ENCODE measurements around the gene SERINC2. TPM values are rescaled to one million over a fixed set of nuclear protein-coding genes. Genes with fewer than 3 reads are reported as not detected.
A peak's percentile ranks its signal among the peaks of the same experiment; 100 is the strongest.

SERINC2 gene
- total RNA-seq, 1 donor from 2014 or later = 17.4 TPM

DNA sequence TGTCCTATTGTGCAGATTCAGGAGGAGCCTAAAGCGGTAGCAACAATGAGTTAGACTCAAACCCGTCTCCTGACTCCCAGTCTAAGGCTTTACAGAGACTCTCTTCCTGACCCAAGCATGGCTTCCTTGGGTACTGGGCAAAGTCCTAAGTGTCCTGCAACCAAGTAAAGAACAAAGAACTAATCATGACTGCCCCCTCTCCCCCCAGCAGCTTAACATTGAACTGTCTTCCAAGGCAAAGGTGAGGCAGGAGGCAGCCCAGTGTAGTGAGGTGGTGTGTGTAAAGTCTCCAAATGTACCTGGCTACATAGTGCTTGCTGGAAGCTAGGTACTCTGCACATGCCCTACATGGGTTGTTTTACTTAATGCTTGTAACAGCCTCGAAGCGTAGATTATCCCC lies 42.4 kb upstream of the SERINC2 start:
- TF ChIP-seq POLR2A (IDR thresholded peaks at IDR 0.05) (no peak), POLR2AphosphoS5 (IDR thresholded peaks at IDR 0.05; ENCODE audit: insufficient read depth in 1 of 2, low read depth in 1 of 2) (no peak)
- TF ChIP-seq, protein P1, sequence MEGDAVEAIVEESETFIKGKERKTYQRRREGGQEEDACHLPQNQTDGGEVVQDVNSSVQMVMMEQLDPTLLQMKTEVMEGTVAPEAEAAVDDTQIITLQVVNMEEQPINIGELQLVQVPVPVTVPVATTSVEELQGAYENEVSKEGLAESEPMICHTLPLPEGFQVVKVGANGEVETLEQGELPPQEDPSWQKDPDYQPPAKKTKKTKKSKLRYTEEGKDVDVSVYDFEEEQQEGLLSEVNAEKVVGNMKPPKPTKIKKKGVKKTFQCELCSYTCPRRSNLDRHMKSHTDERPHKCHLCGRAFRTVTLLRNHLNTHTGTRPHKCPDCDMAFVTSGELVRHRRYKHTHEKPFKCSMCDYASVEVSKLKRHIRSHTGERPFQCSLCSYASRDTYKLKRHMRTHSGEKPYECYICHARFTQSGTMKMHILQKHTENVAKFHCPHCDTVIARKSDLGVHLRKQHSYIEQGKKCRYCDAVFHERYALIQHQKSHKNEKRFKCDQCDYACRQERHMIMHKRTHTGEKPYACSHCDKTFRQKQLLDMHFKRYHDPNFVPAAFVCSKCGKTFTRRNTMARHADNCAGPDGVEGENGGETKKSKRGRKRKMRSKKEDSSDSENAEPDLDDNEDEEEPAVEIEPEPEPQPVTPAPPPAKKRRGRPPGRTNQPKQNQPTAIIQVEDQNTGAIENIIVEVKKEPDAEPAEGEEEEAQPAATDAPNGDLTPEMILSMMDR (IDR thresholded peaks at IDR 0.05) = no peak
- Histone ChIP-seq H3K36me3 (peaks cover 0 to 15% of the 10 kb centered on the region in 2 donors), H3K4me3 (no peak overlapping the region), H3K4me1 (peaks cover 53% of the 10 kb centered on the region), H3K9me3 (no peaks in the 10 kb centered on the region), H3K27ac (no peak overlapping the region), H3K27me3 (no peaks in the 10 kb centered on the region)
- no peak for DNase-seq (ENCODE audit: extremely low spot score in 2 of 2)
- intact Hi-C loops (cut with DNase I) = no loop called here

DNA sequence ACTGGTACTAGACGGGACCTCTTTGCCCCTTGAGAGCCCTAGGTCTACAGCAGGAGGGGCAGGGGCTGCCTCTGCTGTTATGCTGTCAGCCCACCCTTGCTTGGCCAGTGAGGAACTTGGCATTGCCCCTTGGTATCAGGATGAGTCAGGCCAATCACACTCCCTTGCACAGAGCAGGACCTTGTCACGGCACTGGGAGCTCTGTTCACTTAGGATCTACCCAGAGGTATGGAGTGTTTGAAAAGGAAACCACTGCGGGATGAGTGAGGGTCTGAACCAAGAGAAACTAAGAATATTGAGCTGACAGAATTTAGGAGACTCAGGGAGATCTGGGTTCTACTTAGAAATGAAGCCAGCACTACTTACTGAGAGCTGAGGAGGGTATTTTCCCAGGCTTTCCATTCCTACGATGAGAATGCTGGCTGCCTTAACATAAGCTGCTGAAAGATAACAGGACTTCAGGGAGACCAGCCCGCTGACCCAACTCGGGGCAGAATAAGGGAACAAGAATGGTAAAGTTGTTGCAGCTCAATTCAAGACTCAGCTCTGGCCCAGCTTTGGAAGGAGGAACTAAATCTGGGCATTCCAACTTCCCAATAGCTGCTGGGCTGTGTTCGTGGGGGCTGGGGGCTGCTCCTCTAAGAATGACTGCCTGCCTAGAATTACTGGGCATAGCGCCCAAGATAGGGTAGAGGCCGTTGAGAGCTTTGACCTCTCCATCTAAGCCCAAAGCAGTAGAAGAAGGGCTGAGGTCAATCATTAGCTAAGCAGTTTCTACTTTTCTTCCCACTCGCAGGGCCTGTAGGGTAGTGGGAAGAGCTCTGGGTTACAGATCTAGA lies 41.7 kb upstream of the SERINC2 start:
- peaks cover 53% of the 10 kb centered on the region for H3K4me1 ChIP-seq
- intact Hi-C loops (cut with DNase I) = no loop called here
- no peaks in the 10 kb centered on the region for H3K27me3 ChIP-seq
- H3K27ac ChIP-seq = peak overlapping the region; percentile 91
- peak overlapping the region in 1 of 2 donors; percentile 47 for H3K4me3 ChIP-seq
- DNase-seq (ENCODE audit: extremely low spot score in 2 of 2) = no peak
- H3K9me3 ChIP-seq = no peaks in the 10 kb centered on the region
- TF ChIP-seq, protein P1 (IDR thresholded peaks at IDR 0.05) = no peak
- TF ChIP-seq POLR2AphosphoS5 (IDR thresholded peaks at IDR 0.05; ENCODE audit: insufficient read depth in 1 of 2, low read depth in 1 of 2) (no peak), POLR2A (IDR thresholded peaks at IDR 0.05) (no peak)
- H3K36me3 ChIP-seq = peaks cover 0 to 12% of the 10 kb centered on the region in 2 donors

DNA sequence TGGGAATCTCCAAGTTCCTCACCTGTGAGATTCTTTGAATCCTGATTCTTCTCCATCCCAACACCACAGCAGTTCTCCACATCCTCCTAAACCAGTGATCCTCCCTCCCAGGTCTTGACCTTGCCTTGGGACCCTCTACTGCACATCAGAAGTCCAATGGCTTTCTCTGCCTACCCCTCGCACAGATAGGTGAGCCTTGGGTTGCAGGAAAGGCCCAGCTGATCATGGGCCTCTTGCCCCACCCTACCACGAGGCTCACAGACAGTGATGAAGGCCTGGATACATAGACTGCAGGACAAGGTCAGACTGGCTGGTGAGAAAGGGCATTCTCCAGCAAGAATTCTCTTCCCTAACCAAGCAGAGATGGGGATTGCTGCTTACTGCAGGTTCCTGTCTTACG lies 41.0 kb upstream of the SERINC2 start:
- Histone ChIP-seq H3K4me3 (peak overlapping the region; percentile 47 to 66), H3K9me3 (no peaks in the 10 kb centered on the region), H3K27me3 (no peaks in the 10 kb centered on the region), H3K36me3 (peaks cover 0 to 9% of the 10 kb centered on the region in 2 donors), H3K27ac (peak overlapping the region; percentile 91), H3K4me1 (peaks cover 53% of the 10 kb centered on the region)
- TF ChIP-seq POLR2AphosphoS5 (IDR thresholded peaks at IDR 0.05; ENCODE audit: insufficient read depth in 1 of 2, low read depth in 1 of 2) (no peak), POLR2A (IDR thresholded peaks at IDR 0.05) (no peak)
- TF ChIP-seq, protein P1 (IDR thresholded peaks at IDR 0.05) = no peak
- DNase-seq (ENCODE audit: extremely low spot score in 2 of 2) = no peak
- intact Hi-C loops (cut with DNase I) = no loop called here

DNA sequence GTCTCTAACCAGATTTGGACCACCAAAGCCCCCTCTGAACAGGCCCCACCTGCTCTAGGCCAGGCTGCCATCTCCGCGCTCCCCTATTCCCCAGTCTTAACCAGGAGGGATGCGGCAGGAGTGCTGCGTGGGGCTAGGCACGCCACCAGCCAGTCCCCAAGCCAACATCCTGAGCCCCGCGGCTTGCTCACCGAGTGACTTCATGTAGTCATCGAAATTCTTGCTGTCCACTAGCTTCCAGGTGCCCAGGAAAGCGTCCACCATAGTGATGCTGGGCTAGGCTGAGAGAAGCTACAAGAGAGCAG lies 40.3 kb upstream of the SERINC2 start:
- Histone ChIP-seq H3K4me3 (peak overlapping the region; percentile 47 to 66), H3K4me1 (peaks cover 53% of the 10 kb centered on the region), H3K36me3 (peaks cover 0 to 4% of the 10 kb centered on the region in 2 donors), H3K9me3 (no peaks in the 10 kb centered on the region), H3K27ac (peak overlapping the region; percentile 91), H3K27me3 (no peaks in the 10 kb centered on the region)
- DNase-seq (ENCODE audit: extremely low spot score in 2 of 2) = no peak
- TF ChIP-seq POLR2AphosphoS5 (IDR thresholded peaks at IDR 0.05; ENCODE audit: insufficient read depth in 1 of 2, low read depth in 1 of 2) (no peak), POLR2A (IDR thresholded peaks at IDR 0.05) (peak in 1 of 2 donors; percentile 20)
- intact Hi-C loops (cut with DNase I) = no loop called here

DNA sequence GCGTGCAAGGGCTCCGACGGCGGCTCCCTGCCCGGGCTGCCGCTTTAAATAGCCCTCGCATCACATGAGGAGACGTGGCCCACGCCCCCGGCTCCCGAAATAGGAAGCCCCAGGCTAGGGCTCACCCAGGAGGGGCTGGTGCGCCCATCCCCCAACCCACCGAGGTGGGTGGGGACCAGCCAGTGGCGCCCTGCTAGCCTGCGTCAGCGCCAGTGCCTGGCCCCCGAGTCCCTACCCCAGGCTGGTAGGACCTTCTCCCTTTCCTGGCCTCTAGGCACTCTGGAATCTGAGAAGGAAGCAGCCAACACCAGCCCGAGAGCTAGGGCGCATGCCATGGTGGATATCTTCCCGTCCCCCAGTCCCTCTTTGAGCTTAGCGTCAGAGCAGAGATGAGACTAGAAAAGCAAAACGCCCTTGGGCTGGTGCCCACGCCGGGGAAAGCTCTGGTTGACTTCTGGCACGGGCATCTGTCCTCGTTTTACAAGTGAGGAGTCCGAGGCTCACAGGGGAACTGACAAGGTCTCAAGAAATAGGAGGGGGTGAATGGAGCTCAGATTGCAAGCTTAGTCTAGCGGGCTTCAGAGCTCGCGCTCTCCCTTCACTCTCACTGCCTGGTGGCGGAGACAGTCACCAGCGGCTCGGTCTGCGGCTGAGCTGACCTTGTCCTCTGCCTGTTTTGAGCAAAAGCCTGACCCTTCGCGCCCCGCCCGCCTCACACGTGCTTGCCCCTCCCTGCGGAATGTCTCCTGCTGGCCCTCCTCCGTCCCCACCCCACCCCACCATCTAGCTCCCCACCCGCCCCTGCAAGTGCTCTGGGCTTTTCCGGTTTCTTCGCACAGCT lies 39.7 kb upstream of the SERINC2 start, which contains the start of gene FABP3:
FABP3 (minus strand) TSS at position 21 of the 841 bp plus-strand sequence. CDS start 62 bp downstream, outside the sequence.
- peak within 1 kb of the TSS; percentile 91 for H3K27ac ChIP-seq
- H3K27me3 ChIP-seq = no peaks in the 10 kb centered on the region
- H3K4me3 ChIP-seq = peak within 1 kb of the TSS; percentile 47 to 66
- TF ChIP-seq POLR2AphosphoS5 (IDR thresholded peaks at IDR 0.05; ENCODE audit: insufficient read depth in 1 of 2, low read depth in 1 of 2) = peak in 1 of 2 donors; percentile 79
- peak in 1 of 2 donors; percentile 20 for TF ChIP-seq POLR2A (IDR thresholded peaks at IDR 0.05)
- TF ChIP-seq, protein P1 (IDR thresholded peaks at IDR 0.05) = no peak
- H3K9me3 ChIP-seq = no peaks in the 10 kb centered on the region
- H3K36me3 ChIP-seq = no peaks in the 10 kb centered on the region
- intact Hi-C loops (cut with DNase I) = no loop called here
- H3K4me1 ChIP-seq = peaks cover 53% of the 10 kb centered on the region
- DNase-seq (ENCODE audit: extremely low spot score in 2 of 2) = no peak

Data from vagina (tissue), 2 donors.